GM12873 (cell line): ENCODE measurements around the gene CAPRIN2.

Experiments
- CTCF ChIP-seq: IDR thresholded peaks from 2 replicates; pipeline ENCODE4 v1.5.1; 2012; ENCODE audit warnings: low read depth, mild to moderate bottlenecking, moderate library complexity, low read length, control low read depth; ENCODE audit not compliant: insufficient read depth; ENCODE audit errors: missing control alignments

The CAPRIN2 gene

GRCh38 chr12:30701056-30701455 is 53.7 kb downstream of the CAPRIN2 start:
- TF ChIP-seq CTCF = no peak

GRCh38 chr12:30700216-30700900 is 54.4 kb downstream of the CAPRIN2 start:
- no peak for TF ChIP-seq CTCF

- TF ChIP-seq CTCF = no peak
Measured at GRCh38 chr12:30698346-30698745, 56.4 kb downstream of the CAPRIN2 start.

- TF ChIP-seq CTCF = no peak
Measured at GRCh38 chr12:30696943-30697342, 57.8 kb downstream of the CAPRIN2 start.

- no peak for TF ChIP-seq CTCF
Measured at GRCh38 chr12:30696486-30696885, 58.3 kb downstream of the CAPRIN2 start.

GRCh38 chr12:30696103-30696408 is 58.7 kb downstream of the CAPRIN2 start:
- no peak for TF ChIP-seq CTCF

- peak; percentile 63 for TF ChIP-seq CTCF
Measured at GRCh38 chr12:30695199-30696102, 59.3 kb downstream of the CAPRIN2 start, which contains the start of gene IPO8. Gene IPO8 (minus strand): TSS chr12:30695869. CDS start chr12:30695647, 222 bp downstream.
